Measurements from ENCODE around the gene CALML6. TPM values are rescaled to one million over a fixed set of nuclear protein-coding genes. Genes with fewer than 3 reads are reported as not detected.

The CALML6 gene
- total and polyA plus RNA-seq, 2 of the 4 experiments (the other 2 are of a cell fraction): 0.91 TPM; not detected in 1

- H4K20me1 ChIP-seq (ENCODE audit: insufficient read depth, low read length): no peaks in the 10 kb centered on the region
- no peak overlapping the region for H2AK9ac ChIP-seq (replicated peaks; ENCODE audit: low read depth, low read length, poor library complexity)
- no peaks in the 10 kb centered on the region for H3K79me1 ChIP-seq (ENCODE audit: low read depth in 1 of 2, low read length in 2 of 2)
- no peak overlapping the region for H2BK20ac ChIP-seq (ENCODE audit: low read depth, low read length)
- H3K9ac ChIP-seq (ENCODE audit: low read depth, low read length): no peak overlapping the region
- H3K18ac ChIP-seq (ENCODE audit: low read depth, low read length): no peak overlapping the region
- H3K56ac ChIP-seq (ENCODE audit: extremely low read depth, insufficient read depth, low read length): no peak overlapping the region
- no peaks in the 10 kb centered on the region for H3K36me3 ChIP-seq (ENCODE audit: control insufficient read depth, insufficient read depth, low read length)
- H4K91ac ChIP-seq (ENCODE audit: insufficient read depth, low read depth, low read length): no peak overlapping the region
- dilution Hi-C loops (cut with HindIII; ENCODE audit: low sequenced_read_pairs, unreplicated experiment) (no loop called here), intact Hi-C loops (cut with micrococcal nuclease) (no loop called here), in situ Hi-C loops (cut with MboI; ENCODE audit: low sequenced_read_pairs) (loop anchor here (10.0 to 25.0 kb wide), 2 partner anchors 91 to 408 kb away; no protein-coding TSS in a partner anchor)
- H3K9me3 ChIP-seq (ENCODE audit: control insufficient read depth, insufficient read depth, low read length): no peaks in the 10 kb centered on the region
- H2AFZ ChIP-seq (replicated peaks; ENCODE audit: low read length, poor library complexity): no peak overlapping the region
- no peak overlapping the region for H2BK15ac ChIP-seq (ENCODE audit: low read depth, low read length)
- POLR2A ChIA-PET (ENCODE audit: unreplicated experiment): no interaction called here
- ATAC-seq (ENCODE audit: low read depth) (no peak), DNase-seq (no peak)
- CTCF ChIA-PET: interaction anchor here (0.6 kb wide), 1 partner anchor 40 kb away, joined by 4 read pairs; no protein-coding TSS in a partner anchor
- no peak overlapping the region for H2BK120ac ChIP-seq (ENCODE audit: low read depth, low read length)
- H3K4me3 ChIP-seq (ENCODE audit: insufficient read depth, low read depth, low read length): no peak overlapping the region
- H3K14ac ChIP-seq (replicated peaks; ENCODE audit: low read depth, low read length): no peak overlapping the region
- TF ChIP-seq SMC3 (IDR thresholded peaks at IDR 0.05; ENCODE audit: low read depth, low read length) (no peak), CEBPB (IDR thresholded peaks at IDR 0.05; ENCODE audit: low read depth, low read length) (no peak), RAD21 (IDR thresholded peaks at IDR 0.05; ENCODE audit: low read length) (no peak), CTCF (conservative IDR thresholded peaks at IDR 0.05; ENCODE audit: low read depth, low read length) (no peak), BHLHE40 (IDR thresholded peaks at IDR 0.05; ENCODE audit: low read depth, low read length) (no peak), CHD1 (IDR thresholded peaks at IDR 0.05; ENCODE audit: low read depth, low read length) (no peak), MXI1 (IDR thresholded peaks at IDR 0.05; ENCODE audit: borderline replicate concordance, low read depth, low read length) (no peak), FOS (IDR thresholded peaks at IDR 0.05; ENCODE audit: low read depth, low read length) (no peak), ELK1 (IDR thresholded peaks at IDR 0.05; ENCODE audit: borderline replicate concordance, low read depth, low read length) (no peak), RCOR1 (IDR thresholded peaks at IDR 0.05; ENCODE audit: insufficient replicate concordance, low read length) (no peak), POLR2A (IDR thresholded peaks at IDR 0.05; ENCODE audit: low read depth, low read length) (no peak), MAZ (IDR thresholded peaks at IDR 0.05; ENCODE audit: borderline replicate concordance, low read depth, low read length) (no peak)
- TF ChIP-seq, protein P1, sequence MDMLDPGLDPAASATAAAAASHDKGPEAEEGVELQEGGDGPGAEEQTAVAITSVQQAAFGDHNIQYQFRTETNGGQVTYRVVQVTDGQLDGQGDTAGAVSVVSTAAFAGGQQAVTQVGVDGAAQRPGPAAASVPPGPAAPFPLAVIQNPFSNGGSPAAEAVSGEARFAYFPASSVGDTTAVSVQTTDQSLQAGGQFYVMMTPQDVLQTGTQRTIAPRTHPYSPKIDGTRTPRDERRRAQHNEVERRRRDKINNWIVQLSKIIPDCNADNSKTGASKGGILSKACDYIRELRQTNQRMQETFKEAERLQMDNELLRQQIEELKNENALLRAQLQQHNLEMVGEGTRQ (IDR thresholded peaks at IDR 0.05; ENCODE audit: low read depth, low read length): no peak
- no peak overlapping the region for H3K4ac ChIP-seq (ENCODE audit: low read depth, low read length)
- H3K27ac ChIP-seq (ENCODE audit: insufficient read depth, low read length): no peak overlapping the region
- 78% methylated on average over 1 of the region's 9 CpGs; no CpG with 5 or more reads in 1 of the 2 experiments for WGBS, 2 experiments (ENCODE audit: extremely low coverage in 2 of 2, insufficient read length in 1 of 2)
- no peak overlapping the region for H3K4me2 ChIP-seq (ENCODE audit: low read depth, low read length)
- no peak overlapping the region for H4K5ac ChIP-seq (ENCODE audit: low read depth, low read length)
- H2AK5ac ChIP-seq (ENCODE audit: low read depth, low read length): no peak overlapping the region
- peaks cover 36% of the 10 kb centered on the region for H3K27me3 ChIP-seq (ENCODE audit: control insufficient read depth, insufficient read depth, low read length)
- no peaks in the 10 kb centered on the region for H3K9me1 ChIP-seq (ENCODE audit: insufficient read depth, low read length)
- H4K8ac ChIP-seq (ENCODE audit: low read depth in 2 of 2, low read length in 2 of 2): no peak overlapping the region
- H3K23ac ChIP-seq (ENCODE audit: low read depth, low read length): no peak overlapping the region
- BruUV-seq (replicated peaks): no TSS peak
- no peaks in the 10 kb centered on the region for H3K4me1 ChIP-seq (ENCODE audit: control insufficient read depth, insufficient read depth, low read length)
- no peak overlapping the region for H2BK5ac ChIP-seq (ENCODE audit: low read depth, low read length, poor library complexity, severe bottlenecking)
These were observed 39.0 kb downstream of the CALML6 start for GRCh38 chr1:1954015-1954414.

Measured in IMR-90 (cell line).